Stimulated activated naive CD8-positive, alpha-beta T cell treated with anti-CD3 and anti-CD28 coated beads, Interleukin-15, Interleukin-2, amounts not matched to agents 100 ng/mL and 50 ng/mL, for 24 hours (primary cell): ENCODE data around the gene MAST2.

Source experiments
- H3K27ac Mint-ChIP-seq: one replicate; pipeline ENCODE4 v1.8.0; 2021; ENCODE audit warnings: mild to moderate bottlenecking, mixed read lengths
- H3K27me3 Mint-ChIP-seq: one replicate; pipeline ENCODE4 v1.8.0; 2021; ENCODE audit warnings: mixed read lengths
- H3K36me3 Mint-ChIP-seq: one replicate; pipeline ENCODE4 v1.8.0; 2021; ENCODE audit warnings: low read depth, mixed read lengths
- H3K4me1 Mint-ChIP-seq: one replicate; pipeline ENCODE4 v1.8.0; 2021; ENCODE audit warnings: low read depth, mixed read lengths
- H3K4me3 Mint-ChIP-seq: one replicate; pipeline ENCODE4 v1.8.0; 2021; ENCODE audit warnings: mild to moderate bottlenecking, mixed read lengths
- H3K9me3 Mint-ChIP-seq: one replicate; pipeline ENCODE4 v1.8.0; 2021; ENCODE audit warnings: mixed read lengths

The MAST2 gene

GRCh38 chr1:45803299-45803780, at the start of gene MAST2:
Gene MAST2 (plus strand): TSS chr1:45803612. CDS start chr1:45803896, 284 bp downstream.
- Mint-ChIP-seq H3K27ac (peak within 1 kb of the TSS; percentile 90), H3K4me1 (peaks cover 32% of the 10 kb centered on the region), H3K9me3 (no peaks in the 10 kb centered on the region), H3K27me3 (no peaks in the 10 kb centered on the region), H3K4me3 (peak within 1 kb of the TSS; percentile 97), H3K36me3 (peaks cover 12% of the 10 kb centered on the region)

- Mint-ChIP-seq H3K36me3 (no peaks in the 10 kb centered on the region), H3K4me3 (no peak overlapping the region), H3K27ac (no peak overlapping the region), H3K9me3 (no peaks in the 10 kb centered on the region), H3K27me3 (no peaks in the 10 kb centered on the region), H3K4me1 (peaks cover 11% of the 10 kb centered on the region)
Measured at GRCh38 chr1:45755697-45756096, 47.7 kb upstream of the MAST2 start.

GRCh38 chr1:45762291-45762690, 41.1 kb upstream of the MAST2 start:
- H3K27me3 Mint-ChIP-seq, result no peaks in the 10 kb centered on the region
- no peaks in the 10 kb centered on the region for H3K4me1 Mint-ChIP-seq
- H3K36me3 Mint-ChIP-seq, result no peaks in the 10 kb centered on the region
- H3K9me3 Mint-ChIP-seq, result no peaks in the 10 kb centered on the region
- no peak overlapping the region for H3K4me3 Mint-ChIP-seq
- H3K27ac Mint-ChIP-seq, result no peak overlapping the region

DNA sequence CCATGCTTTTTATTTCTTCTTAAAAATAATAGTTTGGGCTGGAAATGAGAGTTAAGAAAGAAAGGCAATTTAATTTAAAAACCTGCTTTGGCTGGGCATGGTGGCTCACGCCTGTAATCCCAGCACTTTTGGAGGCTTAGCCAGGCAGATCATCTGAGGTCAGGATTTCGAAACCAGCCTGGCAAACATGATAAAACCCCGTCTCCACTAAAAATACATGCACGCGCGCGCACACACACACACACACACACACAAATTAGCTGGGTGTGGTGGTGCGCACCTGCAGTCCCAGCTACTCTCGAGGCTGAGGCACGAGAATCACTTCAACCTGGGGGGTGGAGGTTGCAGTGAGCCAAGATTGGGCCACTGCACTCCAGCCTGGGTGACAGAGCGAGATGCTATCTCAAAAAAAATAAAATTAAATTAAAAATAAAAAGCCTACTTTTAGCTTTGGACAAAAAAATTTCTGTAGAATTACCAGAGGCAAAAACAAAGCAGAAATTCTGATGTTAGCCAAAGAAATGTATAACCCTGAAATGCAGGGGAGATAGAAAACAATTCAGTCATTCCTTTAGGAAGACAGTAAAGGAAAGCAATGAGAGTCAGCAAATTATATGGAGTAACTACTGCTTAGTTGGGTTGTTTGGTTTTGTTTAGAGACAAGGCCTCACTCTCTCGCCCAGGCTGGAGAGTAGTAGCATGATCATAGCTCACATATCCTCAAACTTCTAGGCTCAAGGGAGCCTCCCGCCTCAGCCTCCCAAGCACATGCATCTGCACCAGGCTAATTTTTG, 37.2 kb upstream of the MAST2 start:
- Mint-ChIP-seq H3K4me1 (no peaks in the 10 kb centered on the region), H3K36me3 (no peaks in the 10 kb centered on the region), H3K27ac (no peak overlapping the region), H3K4me3 (no peak overlapping the region), H3K27me3 (no peaks in the 10 kb centered on the region), H3K9me3 (no peaks in the 10 kb centered on the region)

DNA sequence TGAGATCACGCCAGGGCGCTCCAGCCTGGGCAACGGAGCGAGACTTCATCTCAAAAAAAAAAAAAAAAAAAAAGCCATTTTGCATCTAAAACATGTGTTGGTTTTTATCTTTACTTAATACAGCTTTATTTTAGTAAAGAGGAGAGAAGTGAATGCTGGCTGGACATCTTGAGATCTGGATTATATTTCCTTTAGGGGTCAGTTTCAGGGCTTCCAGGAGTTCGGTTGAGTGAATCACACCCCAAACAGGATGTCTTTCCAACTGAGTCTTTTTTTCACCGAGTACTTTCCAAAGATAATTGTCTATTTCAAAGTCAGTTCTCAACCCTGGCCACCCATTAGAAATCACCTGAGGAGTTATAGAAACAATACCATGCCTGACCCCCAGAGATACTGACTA, 36.4 kb upstream of the MAST2 start:
- no peak overlapping the region for H3K4me3 Mint-ChIP-seq
- H3K27me3 Mint-ChIP-seq, result no peaks in the 10 kb centered on the region
- no peaks in the 10 kb centered on the region for H3K4me1 Mint-ChIP-seq
- H3K27ac Mint-ChIP-seq, result no peak overlapping the region
- no peaks in the 10 kb centered on the region for H3K9me3 Mint-ChIP-seq
- H3K36me3 Mint-ChIP-seq, result no peaks in the 10 kb centered on the region

DNA sequence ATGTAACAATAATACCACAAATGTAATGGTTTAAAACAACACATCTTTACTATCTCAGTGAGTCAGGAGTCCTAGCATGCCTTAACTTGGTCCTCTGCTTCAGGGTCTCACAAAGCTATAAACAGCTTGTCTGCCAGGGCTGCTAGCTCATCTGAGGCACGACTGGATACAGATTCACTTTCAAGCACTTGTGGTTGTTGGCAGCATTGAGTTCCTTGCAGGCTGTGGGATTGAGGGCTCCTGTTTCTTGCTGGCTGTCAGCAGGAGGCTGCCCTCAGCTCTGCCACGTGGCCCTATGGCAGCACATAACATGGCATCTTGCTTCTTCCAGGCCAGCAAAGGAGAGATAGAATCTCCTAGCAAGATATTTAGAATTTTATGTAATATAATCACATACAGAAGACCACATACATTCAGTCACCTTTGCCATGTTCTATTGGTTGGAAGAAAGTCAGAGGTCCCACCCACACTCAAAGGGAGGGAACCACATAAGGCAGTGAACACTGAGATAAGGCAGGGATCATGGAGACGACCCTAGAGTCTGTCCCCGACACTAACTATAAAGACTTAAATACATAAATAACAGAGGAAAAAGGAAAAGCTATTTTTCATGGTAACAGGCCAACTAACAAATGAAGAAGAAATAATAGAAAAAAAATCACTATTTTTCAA, 34.0 kb upstream of the MAST2 start:
- no peak overlapping the region for H3K4me3 Mint-ChIP-seq
- no peaks in the 10 kb centered on the region for H3K36me3 Mint-ChIP-seq
- H3K27ac Mint-ChIP-seq, result no peak overlapping the region
- H3K4me1 Mint-ChIP-seq, result no peaks in the 10 kb centered on the region
- H3K27me3 Mint-ChIP-seq, result no peaks in the 10 kb centered on the region
- no peaks in the 10 kb centered on the region for H3K9me3 Mint-ChIP-seq

DNA sequence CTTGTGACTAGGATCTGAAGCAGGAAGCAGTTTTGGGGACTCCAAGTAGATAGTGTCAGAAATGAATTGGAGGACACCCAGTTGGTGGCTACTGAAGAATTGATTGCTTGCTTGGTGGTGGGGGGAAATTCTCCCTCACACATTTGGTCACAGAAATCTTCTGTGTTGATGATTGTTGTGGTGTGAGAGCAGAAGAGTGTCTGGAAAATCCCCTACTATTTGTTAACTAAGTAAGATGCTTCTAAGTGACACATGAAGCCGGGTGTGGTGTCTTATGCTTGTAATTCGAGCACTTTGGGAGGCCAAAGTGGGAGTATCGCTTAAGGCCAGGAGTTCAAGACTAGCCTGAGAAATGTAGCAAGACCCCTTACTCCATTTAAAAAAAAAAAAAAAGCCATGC, 30.4 kb upstream of the MAST2 start:
- H3K36me3 Mint-ChIP-seq, result no peaks in the 10 kb centered on the region
- H3K27me3 Mint-ChIP-seq, result no peaks in the 10 kb centered on the region
- H3K4me3 Mint-ChIP-seq, result no peak overlapping the region
- H3K4me1 Mint-ChIP-seq, result no peaks in the 10 kb centered on the region
- no peaks in the 10 kb centered on the region for H3K9me3 Mint-ChIP-seq
- H3K27ac Mint-ChIP-seq, result no peak overlapping the region

- Mint-ChIP-seq H3K27ac (no peak overlapping the region), H3K4me3 (no peak overlapping the region), H3K27me3 (no peaks in the 10 kb centered on the region), H3K4me1 (no peaks in the 10 kb centered on the region), H3K36me3 (no peaks in the 10 kb centered on the region), H3K9me3 (no peaks in the 10 kb centered on the region)
Measured at GRCh38 chr1:45775794-45776193, 27.6 kb upstream of the MAST2 start.

GRCh38 chr1:45785583-45785982, 17.8 kb upstream of the MAST2 start:
- H3K4me1 Mint-ChIP-seq, result peaks cover 19% of the 10 kb centered on the region
- H3K4me3 Mint-ChIP-seq, result peak overlapping the region; percentile 27
- H3K36me3 Mint-ChIP-seq, result no peaks in the 10 kb centered on the region
- H3K9me3 Mint-ChIP-seq, result no peaks in the 10 kb centered on the region
- H3K27me3 Mint-ChIP-seq, result peaks cover 12% of the 10 kb centered on the region
- no peak overlapping the region for H3K27ac Mint-ChIP-seq

DNA sequence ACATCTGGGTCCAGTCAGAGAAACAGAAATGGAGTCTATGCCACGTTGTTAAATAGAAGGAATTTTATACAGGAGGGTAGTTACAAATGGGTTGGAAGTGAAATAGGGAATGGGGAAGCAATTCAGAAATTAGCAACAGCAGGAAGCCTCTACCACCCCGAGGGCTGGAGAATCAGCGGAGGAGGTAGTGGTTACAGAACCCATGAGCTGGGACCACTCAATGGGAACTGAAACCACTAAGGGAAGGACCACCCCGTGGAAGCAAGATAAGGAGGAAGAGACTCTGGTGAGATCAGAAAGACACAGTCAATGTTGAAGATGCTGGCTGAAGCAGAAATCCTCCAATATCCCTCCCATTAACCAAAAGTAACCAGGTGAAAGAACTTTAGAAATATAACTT, 15.5 kb upstream of the MAST2 start:
- Mint-ChIP-seq H3K27ac (no peak overlapping the region), H3K4me3 (no peak overlapping the region), H3K9me3 (no peaks in the 10 kb centered on the region), H3K4me1 (peaks cover 19% of the 10 kb centered on the region), H3K27me3 (peaks cover 10% of the 10 kb centered on the region), H3K36me3 (no peaks in the 10 kb centered on the region)

- H3K9me3 Mint-ChIP-seq, result no peaks in the 10 kb centered on the region
- no peak overlapping the region for H3K4me3 Mint-ChIP-seq
- H3K27ac Mint-ChIP-seq, result no peak overlapping the region
- peaks cover 19% of the 10 kb centered on the region for H3K4me1 Mint-ChIP-seq
- H3K36me3 Mint-ChIP-seq, result no peaks in the 10 kb centered on the region
- peaks cover 13% of the 10 kb centered on the region for H3K27me3 Mint-ChIP-seq
Measured at GRCh38 chr1:45789601-45790000, 13.8 kb upstream of the MAST2 start.

DNA sequence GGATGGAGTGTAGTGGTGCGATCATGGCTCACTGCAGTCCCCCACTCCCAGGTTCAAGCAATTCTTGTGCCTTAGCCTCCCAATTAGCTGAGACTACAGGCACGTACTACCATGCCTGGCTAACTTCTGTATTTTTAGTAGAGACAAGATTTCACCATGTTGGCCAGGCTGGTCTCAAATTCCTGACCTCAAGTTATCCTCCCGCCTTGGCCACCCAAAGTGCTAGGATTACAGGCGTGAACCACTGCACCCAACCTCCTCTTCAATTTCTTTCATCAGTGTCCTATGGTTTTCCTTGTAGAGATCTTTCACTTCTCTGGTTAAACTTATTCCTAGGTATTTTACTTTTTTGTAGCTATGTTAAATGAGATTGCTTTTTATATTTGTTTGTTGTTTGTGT, 10.7 kb upstream of the MAST2 start:
- Mint-ChIP-seq H3K4me3 (no peak overlapping the region), H3K9me3 (no peaks in the 10 kb centered on the region), H3K4me1 (peaks cover 3% of the 10 kb centered on the region), H3K27ac (no peak overlapping the region), H3K36me3 (no peaks in the 10 kb centered on the region), H3K27me3 (peaks cover 4% of the 10 kb centered on the region)

GRCh38 chr1:45793942-45794604, 9.3 kb upstream of the MAST2 start:
- Mint-ChIP-seq H3K4me1 (no peaks in the 10 kb centered on the region), H3K27me3 (peaks cover 4% of the 10 kb centered on the region), H3K27ac (no peak overlapping the region), H3K9me3 (no peaks in the 10 kb centered on the region), H3K36me3 (no peaks in the 10 kb centered on the region), H3K4me3 (no peak overlapping the region)

GRCh38 chr1:45796381-45796780, 7.0 kb upstream of the MAST2 start:
- Mint-ChIP-seq H3K27me3 (peaks cover 4% of the 10 kb centered on the region), H3K4me3 (no peak overlapping the region), H3K36me3 (no peaks in the 10 kb centered on the region), H3K4me1 (no peaks in the 10 kb centered on the region), H3K27ac (no peak overlapping the region), H3K9me3 (no peaks in the 10 kb centered on the region)

- no peak overlapping the region for H3K27ac Mint-ChIP-seq
- no peaks in the 10 kb centered on the region for H3K36me3 Mint-ChIP-seq
- H3K27me3 Mint-ChIP-seq, result peaks cover 4% of the 10 kb centered on the region
- H3K4me1 Mint-ChIP-seq, result peaks cover 1% of the 10 kb centered on the region
- H3K9me3 Mint-ChIP-seq, result no peaks in the 10 kb centered on the region
- no peak overlapping the region for H3K4me3 Mint-ChIP-seq
Measured at GRCh38 chr1:45796946-45797345, 6.5 kb upstream of the MAST2 start.
